ENCODE results near the gene PPT1.
"Not testable (repeated sequence)": the region's sequence is repeated elsewhere in the genome, so short reads cannot be mapped to it uniquely, and the experiment has no call there.

PPT1 gene

GRCh38 chr1:40053138-40053887 is 43.7 kb downstream of the PPT1 start:
- no peak for DNase-seq

- no peak for DNase-seq
Observed at GRCh38 chr1:40050863-40051262, 46.2 kb downstream of the PPT1 start.

- no peak for DNase-seq
Observed at GRCh38 chr1:40049725-40050124, 47.3 kb downstream of the PPT1 start.

GRCh38 chr1:40047769-40048168 is 49.3 kb downstream of the PPT1 start:
- no peak for DNase-seq

- no peak for DNase-seq
Observed at GRCh38 chr1:40047276-40047675, 49.8 kb downstream of the PPT1 start.

- DNase-seq = no peak
Observed at GRCh38 chr1:40045766-40046165, 51.3 kb downstream of the PPT1 start.

- DNase-seq = no peak
Observed at GRCh38 chr1:40045182-40045581, 51.9 kb downstream of the PPT1 start.

GRCh38 chr1:40044110-40044509 is 52.9 kb downstream of the PPT1 start:
- no peak for DNase-seq

GRCh38 chr1:40042341-40042740 is 54.7 kb downstream of the PPT1 start:
- no peak for DNase-seq

GRCh38 chr1:40041466-40041838 is 55.6 kb downstream of the PPT1 start:
- DNase-seq = no peak

- DNase-seq = peak; percentile 100
Observed at GRCh38 chr1:40040511-40041465, 56.3 kb downstream of the PPT1 start, which contains the start of gene CAP1. Gene CAP1 (plus strand): TSS chr1:40040729. CDS start chr1:40059347, 18,618 bp downstream.

GRCh38 chr1:40039757-40040510 is 57.1 kb downstream of the PPT1 start:
- DNase-seq = peak; percentile 92

GRCh38 chr1:40039245-40039756 is 57.8 kb downstream of the PPT1 start:
- DNase-seq = peak; percentile 28

- no peak for DNase-seq
Observed at GRCh38 chr1:40038697-40039096, 58.4 kb downstream of the PPT1 start.

- not testable (repeated sequence) for DNase-seq
Observed at GRCh38 chr1:40037254-40037653, 59.8 kb downstream of the PPT1 start.

GRCh38 chr1:40036574-40036973 is 60.5 kb downstream of the PPT1 start:
- DNase-seq = peak; percentile 68

- no peak for DNase-seq
Observed at GRCh38 chr1:40034869-40035268, 62.2 kb downstream of the PPT1 start.

- DNase-seq = peak; percentile 46
Observed at GRCh38 chr1:40032240-40032891, 64.7 kb downstream of the PPT1 start.

GRCh38 chr1:40030528-40031135 is 66.4 kb downstream of the PPT1 start:
- DNase-seq = no peak

- DNase-seq = no peak
Observed at GRCh38 chr1:40029608-40030007, 67.4 kb downstream of the PPT1 start.

- no peak for DNase-seq
Observed at GRCh38 chr1:40027647-40028046, 69.4 kb downstream of the PPT1 start.

GRCh38 chr1:40024671-40025070 is 72.4 kb downstream of the PPT1 start:
- DNase-seq = no peak
